ENCODE data around the gene ZCCHC14. TPM values are rescaled to one million over a fixed set of nuclear protein-coding genes. Genes with fewer than 3 reads are reported as not detected.
A peak's percentile ranks its signal among the peaks of the same experiment; 100 is the strongest.

The ZCCHC14 gene
- total RNA-seq, 1 experiment from 2014 or later = 37.8 TPM

GRCh38 chr16:87465879-87466278, 26.9 kb downstream of the ZCCHC14 start:
- Histone ChIP-seq H3K4me3 (replicated peaks in 1 of 2; ENCODE audit: low read depth in 1 of 2, low read length in 2 of 2) (no peak overlapping the region), H3K27ac (ENCODE audit: low read depth, low read length) (no peak overlapping the region), H3K9me2 (ENCODE audit: insufficient read depth) (no peaks in the 10 kb centered on the region), H3K9me3 (ENCODE audit: control insufficient read depth in 1 of 2, insufficient read depth in 1 of 2, low read depth in 1 of 2, low read length in 2 of 2) (no peaks in the 10 kb centered on the region), H3K36me3 (ENCODE audit: control insufficient read depth in 1 of 2, insufficient read depth in 2 of 2, low read length in 2 of 2) (no peaks in the 10 kb centered on the region), H3K79me2 (ENCODE audit: insufficient read depth, low read length) (peaks cover 36% of the 10 kb centered on the region), H2AFZ (ENCODE audit: low read depth, low read length, poor library complexity, severe bottlenecking) (no peak overlapping the region), H3K4me2 (ENCODE audit: low read length) (no peak overlapping the region), H4K20me1 (ENCODE audit: insufficient read depth) (peaks cover 37% of the 10 kb centered on the region), H3K4me1 (ENCODE audit: control insufficient read depth in 1 of 2, insufficient read depth in 2 of 2, low read length in 2 of 2) (peaks cover 25 to 34% of the 10 kb centered on the region in 2 experiments), H3K9ac (ENCODE audit: low read length) (no peak overlapping the region), H3K27me3 (ENCODE audit: insufficient read depth, low read length) (no peaks in the 10 kb centered on the region)
- BruUV-seq (replicated peaks) = no TSS peak
- intact Hi-C loops (cut with micrococcal nuclease) = no loop called here
- ATAC-seq (no peak), DNase-seq (ENCODE audit: low read depth, low spot score) (no peak)
- ChIA-PET RAD21 (ENCODE audit: low non-redundant PET in 1 of 2, low total read pairs in 2 of 2, uncharacterized antibody in 2 of 2, unreplicated experiment in 2 of 2) (interaction anchor here in 1 of 2 experiments (0.6 kb wide), 1 partner anchor 54 kb away, joined by 4 read pairs; no protein-coding TSS in a partner anchor), CTCF (interaction anchor here (1.3 kb wide), 1 partner anchor 105 kb away, joined by 4 read pairs; no protein-coding TSS in a partner anchor), POLR2A (no interaction called here)
- TF ChIP-seq ZFX (IDR thresholded peaks at IDR 0.05) = no peak
- TF ChIP-seq SIN3A (IDR thresholded peaks at IDR 0.05; ENCODE audit: low read depth) = no peak
- TF ChIP-seq ZNF274 (IDR thresholded peaks at IDR 0.05; ENCODE audit: low read depth, low read length) = no peak
- no peak for TF ChIP-seq JUND (IDR thresholded peaks at IDR 0.05)
- TF ChIP-seq RAD21 (IDR thresholded peaks at IDR 0.05; ENCODE audit: low read depth) = no peak

- POLR2A ChIA-PET = no interaction called here
- H3K9ac ChIP-seq (ENCODE audit: low read length) = no peak overlapping the region
- RAD21 ChIA-PET (ENCODE audit: low non-redundant PET in 1 of 2, low total read pairs in 2 of 2, uncharacterized antibody in 2 of 2, unreplicated experiment in 2 of 2) = no interaction called here
These were observed 27.5 kb downstream of the ZCCHC14 start for GRCh38 chr16:87465306-87465705.

More at GRCh38 chr16:87465306-87465705, 27.5 kb downstream of the ZCCHC14 start:
- no peak overlapping the region for H3K27ac ChIP-seq (ENCODE audit: low read depth, low read length)
- H3K4me3 ChIP-seq (replicated peaks in 1 of 2; ENCODE audit: low read depth in 1 of 2, low read length in 2 of 2) = no peak overlapping the region
- CTCF ChIA-PET = interaction anchor here (1.3 kb wide), 1 partner anchor 106 kb away, joined by 4 read pairs; no protein-coding TSS in a partner anchor
- H3K27me3 ChIP-seq (ENCODE audit: insufficient read depth, low read length) = no peaks in the 10 kb centered on the region
- intact Hi-C loops (cut with micrococcal nuclease) = no loop called here
- DNase-seq (ENCODE audit: low read depth, low spot score) (no peak), ATAC-seq (no peak)
- H3K4me2 ChIP-seq (ENCODE audit: low read length) = peak overlapping the region; percentile 34
- peaks cover 34% of the 10 kb centered on the region; the same call in 1 of the 2 replicates for H4K20me1 ChIP-seq (ENCODE audit: insufficient read depth)
- peaks cover 25 to 36% of the 10 kb centered on the region in 2 experiments for H3K4me1 ChIP-seq (ENCODE audit: control insufficient read depth in 1 of 2, insufficient read depth in 2 of 2, low read length in 2 of 2)
- H3K9me3 ChIP-seq (ENCODE audit: control insufficient read depth in 1 of 2, insufficient read depth in 1 of 2, low read depth in 1 of 2, low read length in 2 of 2) = no peaks in the 10 kb centered on the region
- no peaks in the 10 kb centered on the region for H3K36me3 ChIP-seq (ENCODE audit: control insufficient read depth in 1 of 2, insufficient read depth in 2 of 2, low read length in 2 of 2)
- TF ChIP-seq SRF (IDR thresholded peaks at IDR 0.05; ENCODE audit: low read depth) (no peak), JUND (IDR thresholded peaks at IDR 0.05) (0 out of 2 replicates have a peak, but pooled peaks have one; percentile 12), CEBPB (IDR thresholded peaks at IDR 0.05; ENCODE audit: low read depth) (peak; percentile 70)
- H3K9me2 ChIP-seq (ENCODE audit: insufficient read depth) = no peaks in the 10 kb centered on the region
- H2AFZ ChIP-seq (ENCODE audit: low read depth, low read length, poor library complexity, severe bottlenecking) = no peak overlapping the region
- BruUV-seq (replicated peaks) = no TSS peak
- peaks cover 33% of the 10 kb centered on the region for H3K79me2 ChIP-seq (ENCODE audit: insufficient read depth, low read length)

All from HCT116 (cell line).